Measurements from ENCODE around the gene CLIC3.

Gene CLIC3

GRCh38 chr9:136980669-136981478 is 15.5 kb downstream of the CLIC3 start:
- DNase-seq (ENCODE audit: low read depth in 2 of 2) = no peak

DNA sequence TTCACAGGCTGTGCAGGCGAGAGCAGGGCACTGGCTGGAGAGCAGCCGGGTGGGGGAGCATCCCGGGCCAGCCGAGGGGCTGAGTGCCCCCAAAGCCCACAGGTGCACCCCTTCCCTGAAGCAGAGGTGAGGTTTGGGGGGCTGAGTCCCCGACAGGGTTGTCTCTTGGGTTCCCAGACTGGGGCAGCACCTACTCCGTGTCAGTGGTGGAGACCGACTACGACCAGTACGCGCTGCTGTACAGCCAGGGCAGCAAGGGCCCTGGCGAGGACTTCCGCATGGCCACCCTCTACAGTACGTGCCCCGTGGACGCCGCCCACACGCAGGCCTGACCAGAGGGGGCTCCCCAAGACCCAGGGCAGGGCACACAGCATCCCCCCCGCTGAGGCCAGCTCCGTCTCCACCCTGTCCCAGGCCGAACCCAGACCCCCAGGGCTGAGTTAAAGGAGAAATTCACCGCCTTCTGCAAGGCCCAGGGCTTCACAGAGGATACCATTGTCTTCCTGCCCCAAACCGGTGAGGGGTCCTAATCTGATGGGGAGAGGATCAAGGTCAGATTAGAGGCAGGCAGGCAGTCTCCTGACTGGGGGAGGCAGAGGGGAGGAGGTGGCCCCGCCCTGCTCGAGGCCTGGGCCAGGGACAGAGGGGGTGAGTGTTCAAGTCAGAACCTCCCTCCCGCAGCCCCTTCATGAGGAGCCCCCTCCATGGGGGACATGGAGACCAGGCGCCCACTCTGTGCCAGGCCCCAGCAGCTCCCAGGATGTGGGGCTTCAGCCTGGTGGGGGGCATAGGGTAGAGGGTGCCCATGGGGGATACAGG is 16.4 kb downstream of the CLIC3 start:
- DNase-seq (ENCODE audit: low read depth in 2 of 2) = no peak

- DNase-seq (ENCODE audit: low read depth in 2 of 2) = no peak
Observed at GRCh38 chr9:136978865-136979544, 17.4 kb downstream of the CLIC3 start.

DNA sequence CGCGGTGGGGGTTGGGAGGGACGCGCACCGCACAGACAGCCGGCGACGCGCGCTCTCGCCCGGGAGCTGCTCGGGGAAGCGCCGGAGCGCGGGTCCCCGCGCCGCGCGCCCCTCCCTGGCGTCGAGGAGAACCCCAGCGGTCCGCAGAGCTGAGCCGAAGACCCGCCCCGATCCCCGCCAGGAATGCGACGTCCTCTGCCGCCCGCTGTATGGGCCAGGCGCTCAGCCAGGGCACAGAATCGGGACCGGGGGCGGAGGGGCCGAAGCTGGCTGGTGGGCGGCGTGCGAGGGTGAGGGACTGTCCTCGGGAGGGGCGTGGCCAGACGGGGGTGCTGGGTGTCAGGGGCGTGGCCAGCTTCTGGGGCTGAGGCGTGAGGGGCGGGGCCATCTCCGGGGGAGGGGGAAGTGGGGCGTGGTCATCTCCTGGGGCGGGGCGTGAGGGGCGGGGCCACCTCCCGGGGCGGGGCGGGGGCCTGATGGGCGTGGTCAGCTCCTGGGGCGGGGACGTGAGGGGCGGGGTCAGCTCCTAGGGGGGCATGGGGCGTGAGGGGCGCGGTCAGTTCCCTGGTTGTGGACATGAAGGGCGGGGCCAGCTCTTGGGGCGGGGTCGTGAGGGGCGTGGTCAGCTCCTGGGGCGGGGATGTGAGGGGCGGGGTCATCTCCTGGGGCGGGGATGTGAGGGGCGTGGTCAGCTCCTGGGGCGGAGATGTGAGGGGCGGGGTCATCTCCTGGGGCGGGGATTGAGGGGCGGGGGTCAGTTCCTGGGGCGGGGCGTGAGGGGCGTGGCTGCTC is 18.1 kb downstream of the CLIC3 start:
- peak in 1 of 2 donors; percentile 47 for DNase-seq (ENCODE audit: low read depth in 2 of 2)

GRCh38 chr9:136977649-136978072 is 18.7 kb downstream of the CLIC3 start:
- no peak for DNase-seq (ENCODE audit: low read depth in 2 of 2)

DNA sequence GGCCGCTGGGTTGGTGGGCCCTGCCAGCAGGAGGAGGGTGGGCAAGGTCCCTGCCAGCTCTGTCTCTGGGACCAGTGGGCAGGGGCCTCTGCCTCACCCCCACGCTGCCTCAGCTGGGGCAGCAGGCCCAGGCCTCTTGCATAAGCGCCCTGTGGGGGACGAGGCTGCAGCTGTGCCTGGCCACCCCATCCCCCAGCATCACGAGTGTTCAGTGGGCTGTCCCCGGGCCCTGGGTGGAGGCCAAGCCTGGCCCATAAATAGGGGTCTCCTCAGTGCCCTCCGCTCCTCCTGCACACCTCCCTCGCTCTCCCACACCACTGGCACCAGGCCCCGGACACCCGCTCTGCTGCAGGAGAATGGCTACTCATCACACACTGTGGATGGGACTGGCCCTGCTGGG is 19.1 kb downstream of the CLIC3 start, which contains the start of gene PTGDS:
Gene PTGDS (plus strand): TSS at position 282 of the 400 bp plus-strand sequence. CDS start 75 bp downstream, at position 357.
- DNase-seq (ENCODE audit: low read depth in 2 of 2) = no peak

- DNase-seq (ENCODE audit: low read depth in 2 of 2) = no peak
Observed at GRCh38 chr9:136975644-136976043, 20.7 kb downstream of the CLIC3 start.

GRCh38 chr9:136974817-136975535 is 21.4 kb downstream of the CLIC3 start:
- no peak for DNase-seq (ENCODE audit: low read depth in 2 of 2)

DNA sequence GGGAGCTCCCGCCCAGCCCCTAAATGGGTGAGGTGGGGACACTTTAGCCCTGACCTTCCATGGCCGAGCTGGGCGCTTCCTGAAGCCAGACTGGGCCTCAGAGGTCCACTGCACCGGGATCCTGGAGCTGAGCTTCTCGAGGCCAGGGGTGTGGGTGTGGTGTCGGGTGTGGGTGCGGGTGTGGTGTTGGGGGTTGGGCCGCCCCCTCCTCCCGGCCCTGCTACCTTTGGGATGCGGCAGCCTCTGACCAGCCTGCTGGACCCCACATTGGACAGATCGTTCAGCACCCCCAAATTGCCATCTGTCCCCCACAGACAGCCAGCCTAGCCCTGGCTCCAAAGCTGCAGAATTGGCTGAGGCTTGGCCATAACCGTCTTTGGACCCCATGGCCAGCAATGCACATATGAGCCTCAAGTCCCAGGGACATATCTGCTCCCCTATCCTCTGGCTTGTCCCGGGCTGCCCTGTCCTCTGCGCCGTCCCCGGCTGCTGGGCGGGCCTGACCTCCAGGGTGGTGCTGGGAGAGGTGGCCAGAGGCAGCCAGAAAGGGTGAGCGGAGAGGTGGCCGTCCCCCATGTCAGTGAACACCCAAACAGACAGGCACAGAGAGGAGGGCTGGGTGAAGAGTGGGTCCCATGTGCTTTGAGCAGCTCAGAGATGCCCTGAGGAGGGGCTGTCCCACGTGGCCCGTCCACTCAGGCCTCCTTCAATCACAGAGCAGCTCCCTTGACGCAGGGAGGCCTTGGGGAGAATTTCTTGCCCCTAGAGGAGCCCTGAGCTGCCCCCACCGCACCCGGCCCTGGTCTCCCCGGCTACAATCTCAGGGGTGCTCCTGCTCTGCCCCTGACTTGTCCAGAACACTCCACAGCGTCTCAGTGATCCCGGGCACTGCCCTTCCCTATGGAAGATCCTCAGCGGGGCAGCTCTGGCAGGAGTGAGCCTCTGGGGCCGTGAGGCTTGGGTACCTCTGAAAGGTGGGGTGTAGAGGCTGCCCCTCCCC is 22.4 kb downstream of the CLIC3 start:
- DNase-seq (ENCODE audit: low read depth in 2 of 2) = no peak

DNA sequence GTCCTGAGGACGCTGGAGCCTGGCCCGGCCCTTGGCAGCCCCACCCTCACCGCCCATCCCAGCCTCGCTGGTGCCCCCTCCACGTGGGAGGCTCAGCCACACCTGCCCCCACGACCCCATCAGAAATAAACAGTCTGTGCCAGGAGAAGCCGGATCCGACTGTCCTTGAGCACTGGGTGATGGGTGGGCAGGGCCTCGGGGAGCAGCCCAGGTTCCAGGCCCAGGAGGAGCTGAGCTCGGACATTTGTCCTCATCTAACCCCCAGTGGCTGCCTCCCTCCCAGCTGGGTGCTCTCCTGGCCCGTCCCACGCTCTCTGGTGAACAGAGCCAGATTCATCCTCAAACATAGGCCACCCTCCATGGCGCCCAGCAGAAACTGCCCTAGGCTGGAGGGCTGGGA is 23.6 kb downstream of the CLIC3 start:
- DNase-seq (ENCODE audit: low read depth in 2 of 2) = no peak

GRCh38 chr9:136972335-136972734 is 24.0 kb downstream of the CLIC3 start:
- DNase-seq (ENCODE audit: low read depth in 2 of 2) = no peak

DNA sequence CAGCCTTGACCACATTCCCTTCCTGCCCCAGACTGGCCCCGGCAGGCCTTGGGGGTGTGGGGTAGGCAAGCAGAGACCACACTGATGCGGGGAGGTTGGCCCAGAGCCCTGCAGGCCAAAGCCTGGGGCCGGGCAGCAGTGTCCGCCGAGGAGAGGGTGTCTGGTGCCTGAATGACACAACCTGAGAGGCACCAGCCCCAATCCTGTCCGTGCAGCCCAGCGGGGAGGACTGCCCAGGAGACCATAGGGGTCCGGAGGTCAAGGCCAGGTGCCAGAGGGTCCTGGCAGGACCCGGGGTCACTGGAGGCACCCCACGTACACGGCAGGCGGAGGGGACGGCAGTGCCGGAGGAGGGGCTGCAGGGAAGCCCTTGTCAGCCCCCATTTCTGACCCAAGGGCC is 24.6 kb downstream of the CLIC3 start:
- no peak for DNase-seq (ENCODE audit: low read depth in 2 of 2)

GRCh38 chr9:136970361-136970760 is 26.0 kb downstream of the CLIC3 start:
- DNase-seq (ENCODE audit: low read depth in 2 of 2) = no peak

- DNase-seq (ENCODE audit: low read depth in 2 of 2) = no peak
Observed at GRCh38 chr9:136969774-136970173, 26.6 kb downstream of the CLIC3 start.

DNA sequence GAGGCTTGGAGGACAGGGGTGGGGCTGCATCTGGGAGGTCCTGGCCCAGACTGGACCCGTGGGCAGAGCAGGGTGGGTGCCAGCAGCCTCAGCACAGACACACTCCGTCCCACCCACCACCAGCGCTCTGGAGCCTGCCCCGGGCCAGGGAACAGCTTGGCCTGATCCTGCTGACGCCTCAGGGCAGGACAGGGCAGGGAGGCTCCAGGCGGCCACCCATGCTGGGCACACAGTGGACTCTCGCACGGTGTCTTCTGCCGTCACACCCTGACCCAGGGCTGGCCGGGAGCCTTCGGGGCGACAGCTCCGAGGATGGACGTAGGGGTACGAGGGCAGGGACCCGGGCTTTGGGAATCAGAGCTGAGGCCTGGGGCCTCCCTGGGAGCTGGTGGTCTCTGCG is 27.2 kb downstream of the CLIC3 start:
- DNase-seq (ENCODE audit: low read depth in 2 of 2) = no peak

DNA sequence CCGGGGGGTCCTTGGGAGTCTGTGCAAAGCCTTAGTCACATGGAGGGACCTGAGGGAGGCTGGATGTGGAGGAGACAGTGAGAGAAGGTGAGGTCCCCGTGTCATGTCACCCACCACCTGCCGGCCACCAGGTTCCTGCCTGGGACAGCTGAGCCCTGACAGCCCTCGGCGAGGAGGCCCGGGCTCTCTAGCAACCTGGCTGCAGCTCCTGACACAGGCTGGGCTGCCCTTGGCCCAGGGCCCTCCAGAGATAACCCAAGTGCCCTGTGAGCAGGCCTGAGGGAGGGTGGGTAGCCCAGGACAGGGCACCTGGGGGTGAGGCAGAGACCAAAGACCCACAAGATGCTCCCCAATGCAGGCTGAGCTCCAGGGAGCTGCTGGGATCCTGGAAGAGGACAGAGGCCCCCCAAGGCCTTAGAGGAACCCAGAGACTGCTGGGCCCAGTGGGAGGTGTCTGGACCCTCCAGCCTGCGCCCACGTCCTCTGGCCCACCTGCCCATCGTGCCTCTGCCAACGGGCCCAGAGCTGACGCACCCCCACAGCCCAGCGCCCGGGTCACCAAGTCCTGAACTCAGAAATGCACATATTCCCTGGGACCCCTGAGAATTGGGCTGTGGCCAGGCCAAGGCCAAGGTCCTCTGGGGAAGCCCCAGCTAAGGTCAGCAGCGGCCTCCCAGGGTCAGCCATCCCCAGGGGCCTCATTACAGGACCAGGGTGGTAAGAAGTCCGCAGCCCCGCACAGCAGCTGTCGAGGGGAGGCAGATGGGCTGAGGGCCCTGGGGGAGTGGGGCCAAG is 27.8 kb downstream of the CLIC3 start:
- DNase-seq (ENCODE audit: low read depth in 2 of 2) = no peak

DNA sequence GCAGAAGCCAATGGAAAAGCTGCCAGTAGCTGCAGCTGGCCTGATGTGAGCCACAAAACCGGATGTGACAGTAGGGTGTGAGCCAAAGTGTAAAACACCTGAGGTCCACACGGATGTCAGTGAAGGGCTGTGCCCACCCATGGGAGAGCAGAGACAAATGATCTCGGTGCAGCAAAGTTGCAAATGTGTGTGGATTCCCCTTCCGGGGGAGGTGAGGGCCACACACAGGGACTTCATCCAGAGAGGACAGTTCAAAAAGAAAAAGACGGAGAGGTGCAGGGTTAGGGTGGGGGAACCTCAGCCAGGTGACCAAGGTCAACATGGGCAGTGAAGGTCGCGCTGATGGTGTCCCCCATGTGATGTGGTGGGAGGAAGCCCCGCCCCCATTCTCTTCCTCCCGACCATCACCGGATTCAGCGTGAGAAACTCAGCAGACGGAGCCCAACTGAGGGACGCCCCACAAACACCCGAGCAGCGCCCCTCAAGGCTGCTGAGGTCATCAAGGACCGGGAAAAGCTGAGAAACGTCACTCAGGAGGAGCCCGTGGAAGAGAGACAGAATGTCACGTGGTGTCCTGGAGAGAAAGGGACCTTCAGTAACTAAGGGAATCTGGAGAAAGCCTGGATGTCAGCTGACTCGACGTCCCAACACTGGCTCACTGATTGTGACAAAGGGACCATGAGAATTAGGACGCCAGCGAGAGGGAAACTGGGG is 30.4 kb downstream of the CLIC3 start:
- no peak for DNase-seq (ENCODE audit: low read depth in 2 of 2)

DNA sequence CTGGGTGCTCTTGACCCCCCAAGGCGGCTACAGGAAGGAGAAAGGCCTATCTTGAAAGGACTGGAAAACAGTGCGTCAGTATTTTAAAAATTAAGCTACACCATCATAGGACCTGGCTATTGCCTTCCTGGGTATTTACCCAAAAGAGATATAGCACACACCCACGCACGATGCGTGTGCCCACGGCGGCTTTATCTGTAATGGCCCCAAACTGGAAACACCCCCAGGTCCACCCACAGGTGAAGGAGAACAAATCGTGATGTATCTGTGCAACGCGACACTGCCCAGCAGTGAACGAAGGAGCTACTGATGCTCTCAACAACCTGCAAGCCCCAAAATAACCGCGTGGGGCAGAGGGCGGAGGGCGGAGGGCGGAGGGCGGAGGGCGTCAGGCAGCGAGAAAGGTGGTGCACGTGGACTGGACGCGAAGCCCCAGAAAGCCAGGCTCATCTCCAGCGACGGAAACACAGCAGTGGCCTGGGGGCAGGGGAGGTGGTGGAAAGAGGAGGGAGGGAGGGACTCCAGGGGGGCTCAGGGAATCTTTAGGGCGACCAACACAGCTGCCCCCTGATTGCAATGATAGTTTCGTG is 31.4 kb downstream of the CLIC3 start:
- DNase-seq (ENCODE audit: low read depth in 2 of 2) = no peak

Data from stimulated activated CD4-positive, alpha-beta T cell treated with anti-CD3 and anti-CD28 coated beads, Interleukin-1b, Interleukin-23, amount 100 ng/mL, for 1 hour (primary cell).